Measurements from ENCODE around the gene ADGRL1. TPM values are rescaled to one million over a fixed set of nuclear protein-coding genes. Genes with fewer than 3 reads are reported as not detected.

The ADGRL1 gene
- total and polyA plus RNA-seq, 11 donors = 10.1 to 29.4 (median 14.1) TPM

- DNase-seq (peak in 3 of 5 donors; percentile 56 to 73 (median 57)), ATAC-seq (peak in 3 of 4 donors; percentile 2 to 31 (median 6))
- H3K27ac ChIP-seq = peak overlapping the region in 7 of 12 donors; percentile 4 to 56 (median 28)
- H3K4me1 ChIP-seq = peaks cover 0 to 44% (median 17%) of the 10 kb centered on the region in 12 donors
- peaks cover 0 to 97% (median 82%) of the 10 kb centered on the region in 9 donors for H3K36me3 ChIP-seq
- H3K4me3 ChIP-seq = no peak overlapping the region
- WGBS, 4 donors = 55 to 76% (median 68%) methylated on average over 1 of the region's 1 CpG; no CpG with 5 or more reads in 1 of the 4 donors
- H3K9me3 ChIP-seq = no peaks in the 10 kb centered on the region
- no peaks in the 10 kb centered on the region for H3K27me3 ChIP-seq
- intact Hi-C loops (cut with DNase I) = no loop called here
- TF ChIP-seq POLR2A (IDR thresholded peaks at IDR 0.05) = no peak
- TF ChIP-seq, protein P1, sequence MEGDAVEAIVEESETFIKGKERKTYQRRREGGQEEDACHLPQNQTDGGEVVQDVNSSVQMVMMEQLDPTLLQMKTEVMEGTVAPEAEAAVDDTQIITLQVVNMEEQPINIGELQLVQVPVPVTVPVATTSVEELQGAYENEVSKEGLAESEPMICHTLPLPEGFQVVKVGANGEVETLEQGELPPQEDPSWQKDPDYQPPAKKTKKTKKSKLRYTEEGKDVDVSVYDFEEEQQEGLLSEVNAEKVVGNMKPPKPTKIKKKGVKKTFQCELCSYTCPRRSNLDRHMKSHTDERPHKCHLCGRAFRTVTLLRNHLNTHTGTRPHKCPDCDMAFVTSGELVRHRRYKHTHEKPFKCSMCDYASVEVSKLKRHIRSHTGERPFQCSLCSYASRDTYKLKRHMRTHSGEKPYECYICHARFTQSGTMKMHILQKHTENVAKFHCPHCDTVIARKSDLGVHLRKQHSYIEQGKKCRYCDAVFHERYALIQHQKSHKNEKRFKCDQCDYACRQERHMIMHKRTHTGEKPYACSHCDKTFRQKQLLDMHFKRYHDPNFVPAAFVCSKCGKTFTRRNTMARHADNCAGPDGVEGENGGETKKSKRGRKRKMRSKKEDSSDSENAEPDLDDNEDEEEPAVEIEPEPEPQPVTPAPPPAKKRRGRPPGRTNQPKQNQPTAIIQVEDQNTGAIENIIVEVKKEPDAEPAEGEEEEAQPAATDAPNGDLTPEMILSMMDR (IDR thresholded peaks at IDR 0.05) = no peak
Observed at GRCh38 chr19:14103310-14103709, 102.7 kb downstream of the ADGRL1 start.

DNA sequence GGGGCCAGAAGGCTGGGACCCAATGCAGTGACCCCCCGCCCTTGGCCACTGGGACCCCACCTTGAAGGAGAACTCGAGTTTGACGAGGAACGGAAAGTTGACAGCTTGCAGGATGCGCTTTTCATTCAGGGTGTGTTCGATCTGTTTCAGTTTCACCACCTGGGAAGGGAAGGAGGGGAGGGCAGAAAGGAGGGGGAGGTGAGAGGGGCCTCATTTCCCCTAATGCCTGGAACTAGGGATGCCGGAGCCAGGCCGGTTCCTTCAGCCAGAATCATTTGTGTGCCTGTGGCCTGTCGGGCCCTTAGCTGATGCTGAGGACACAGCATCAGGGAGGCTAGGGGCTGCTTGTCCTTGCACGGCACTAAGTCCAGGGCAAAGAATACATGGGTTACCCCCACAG, 103.2 kb downstream of the ADGRL1 start:
- TF ChIP-seq, protein P1 (IDR thresholded peaks at IDR 0.05) = no peak
- no peak for TF ChIP-seq POLR2A (IDR thresholded peaks at IDR 0.05)
- Histone ChIP-seq H3K27me3 (no peaks in the 10 kb centered on the region), H3K4me1 (peaks cover 0 to 39% (median 12%) of the 10 kb centered on the region in 12 donors), H3K27ac (peak overlapping the region in 7 of 12 donors; percentile 4 to 56 (median 29)), H3K36me3 (peaks cover 0 to 97% (median 87%) of the 10 kb centered on the region in 9 donors), H3K4me3 (no peak overlapping the region), H3K9me3 (no peaks in the 10 kb centered on the region)
- ATAC-seq (no peak), DNase-seq (peak in 1 of 5 donors; percentile 32)
- intact Hi-C loops (cut with DNase I) = no loop called here
- WGBS, 4 donors = 85 to 92% (median 87%) methylated on average over 10 of the region's 10 CpGs

GRCh38 chr19:14102102-14102696, 103.8 kb downstream of the ADGRL1 start:
- DNase-seq = peak in 1 of 5 donors; percentile 35
- Histone ChIP-seq H3K36me3 (peaks cover 0 to 100% (median 93%) of the 10 kb centered on the region in 9 donors), H3K27me3 (no peaks in the 10 kb centered on the region), H3K9me3 (no peaks in the 10 kb centered on the region), H3K4me1 (peaks cover 0 to 33% (median 8%) of the 10 kb centered on the region in 12 donors), H3K4me3 (no peak overlapping the region), H3K27ac (peak overlapping the region in 7 of 12 donors; percentile 4 to 56 (median 29))
- TF ChIP-seq, protein P1 (IDR thresholded peaks at IDR 0.05) = no peak
- TF ChIP-seq POLR2A (IDR thresholded peaks at IDR 0.05) = no peak
- WGBS, 4 donors = 50 to 61% (median 53%) methylated on average over 10 to 11 of the region's 11 CpGs
- intact Hi-C loops (cut with DNase I) = no loop called here
- ATAC-seq = peak in 1 of 4 donors; percentile 4

DNA sequence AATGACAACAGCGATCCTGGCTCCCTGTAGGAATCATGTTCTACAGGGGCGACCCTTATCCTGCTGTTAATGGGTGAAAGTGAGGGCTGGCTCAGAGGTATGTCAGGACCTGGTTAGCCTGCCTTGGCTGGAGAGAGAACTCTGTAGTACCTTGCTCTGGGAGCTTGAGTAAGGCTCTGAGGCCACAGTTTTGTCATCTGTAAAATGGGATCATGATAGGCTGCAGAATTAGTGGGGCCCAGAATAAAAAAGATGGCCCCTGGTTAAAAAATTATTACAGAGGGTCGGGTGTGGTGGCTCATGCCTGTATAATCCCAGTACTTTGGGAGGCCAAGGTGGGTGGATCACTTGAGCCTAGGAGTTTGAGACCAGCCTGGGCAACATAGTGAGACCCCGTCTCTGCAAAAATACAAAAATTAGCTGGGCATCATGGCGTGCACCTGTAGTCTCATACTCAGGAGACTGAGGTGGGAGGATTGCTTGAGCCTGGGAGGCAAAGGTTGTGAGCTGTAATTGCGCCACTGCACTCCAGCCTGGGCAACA, 104.9 kb downstream of the ADGRL1 start:
- no peak overlapping the region for H3K27ac ChIP-seq
- no peaks in the 10 kb centered on the region for H3K9me3 ChIP-seq
- DNase-seq = peak in 1 of 5 donors; percentile 25
- no peak for ATAC-seq
- no peak for TF ChIP-seq POLR2A (IDR thresholded peaks at IDR 0.05)
- TF ChIP-seq, protein P1 (IDR thresholded peaks at IDR 0.05) = no peak
- peaks cover 0 to 24% (median 7%) of the 10 kb centered on the region in 12 donors for H3K4me1 ChIP-seq
- H3K27me3 ChIP-seq = no peaks in the 10 kb centered on the region
- intact Hi-C loops (cut with DNase I) = no loop called here
- WGBS, 4 donors = 93 to 97% (median 96%) methylated on average over 6 of the region's 6 CpGs
- H3K36me3 ChIP-seq = peaks cover 0 to 100% (median 96%) of the 10 kb centered on the region in 9 donors
- no peak overlapping the region for H3K4me3 ChIP-seq

Data from heart left ventricle (tissue), 16 donors.